SK-N-SH treated with all-trans-retinoic acid at 6 μM for 48 hours (cell line): ENCODE data around the gene WDR48.

Source experiments
- ATAC-seq: fragments of 200-7000 bp; cut with Tn5 transposase; 3 replicates; pipeline ENCODE4 v1.9.1; 2020; ENCODE audit warnings: mild to moderate bottlenecking, moderate library complexity
- BACH2 ChIP-seq: fragments of 250-450 bp; sonication (Bioruptor Pico); IDR thresholded peaks from 2 replicates; pipeline ENCODE4 v1.9.0; 2021; ENCODE audit warnings: mild to moderate bottlenecking, borderline replicate concordance
- CREB5 ChIP-seq: fragments of 250-450 bp; sonication (Bioruptor Pico); IDR thresholded peaks from 2 replicates; pipeline ENCODE4 v1.5.1; 2020; ENCODE audit warnings: low read depth, mild to moderate bottlenecking, moderate library complexity
- CSDC2 ChIP-seq: fragments of 250-450 bp; sonication (Bioruptor Pico); IDR thresholded peaks from 2 replicates; pipeline ENCODE4 v1.5.0; 2020; ENCODE audit warnings: mild to moderate bottlenecking, moderate library complexity
- CSRNP3 ChIP-seq: fragments of 250-450 bp; sonication (Bioruptor Pico); IDR thresholded peaks from 2 replicates; pipeline ENCODE4 v1.5.1; 2021; ENCODE audit warnings: mild to moderate bottlenecking, moderate library complexity
- ESRRG ChIP-seq: fragments of 250-450 bp; sonication (Bioruptor Pico); IDR thresholded peaks from 2 replicates; pipeline ENCODE4 v1.6.1; 2021; ENCODE audit warnings: mild to moderate bottlenecking
- GLIS3 ChIP-seq: fragments of 250-450 bp; sonication (Bioruptor Pico); IDR thresholded peaks from 2 replicates; pipeline ENCODE4 v1.5.0; 2020; ENCODE audit warnings: mild to moderate bottlenecking, moderate library complexity
- ISL1 ChIP-seq: fragments of 250-450 bp; sonication (Bioruptor Pico); IDR thresholded peaks from 2 replicates; pipeline ENCODE4 v2.1.2; 2022; ENCODE audit warnings: mild to moderate bottlenecking, moderate library complexity
- OSR1 ChIP-seq: fragments of 250-450 bp; sonication (Bioruptor Pico); IDR thresholded peaks from 2 replicates; pipeline ENCODE4 v1.8.0; 2022; ENCODE audit warnings: moderate library complexity, mild to moderate bottlenecking, inconsistent platforms
- PATZ1 ChIP-seq: fragments of 250-450 bp; sonication (Bioruptor Pico); IDR thresholded peaks from 2 replicates; pipeline ENCODE4 v1.8.0; 2020; ENCODE audit warnings: mild to moderate bottlenecking, moderate library complexity, borderline replicate concordance
- POU6F1 ChIP-seq: fragments of 250-450 bp; sonication (Bioruptor Pico); IDR thresholded peaks from 2 replicates; pipeline ENCODE4 v1.8.0; 2021; ENCODE audit warnings: low read depth, mild to moderate bottlenecking, moderate library complexity, borderline replicate concordance
- PPARA ChIP-seq: fragments of 250-450 bp; sonication (Bioruptor Pico); IDR thresholded peaks from 2 replicates; pipeline ENCODE4 v1.5.0; 2020; ENCODE audit warnings: mild to moderate bottlenecking, borderline replicate concordance
- RARB ChIP-seq: fragments of 250-450 bp; sonication (Bioruptor Pico); IDR thresholded peaks from 2 replicates; pipeline ENCODE4 v1.8.0; 2021; ENCODE audit warnings: mild to moderate bottlenecking, moderate library complexity
- SNAI2 ChIP-seq: fragments of 250-450 bp; sonication (Bioruptor Pico); IDR thresholded peaks from 2 replicates; pipeline ENCODE4 v1.5.0; 2020; ENCODE audit warnings: mild to moderate bottlenecking, moderate library complexity
- TCF4 ChIP-seq: fragments of 250-450 bp; sonication (Bioruptor Pico); IDR thresholded peaks from 2 replicates; pipeline ENCODE4 v1.8.0; 2021; ENCODE audit warnings: mild to moderate bottlenecking, moderate library complexity, borderline replicate concordance
- TOX ChIP-seq: fragments of 250-450 bp; sonication (Bioruptor Pico); IDR thresholded peaks from 2 replicates; pipeline ENCODE4 v1.8.0; 2021; ENCODE audit warnings: mild to moderate bottlenecking, moderate library complexity, borderline replicate concordance
- TSHZ2 ChIP-seq: fragments of 250-450 bp; sonication (Bioruptor Pico); IDR thresholded peaks from 2 replicates; pipeline ENCODE4 v1.5.0; 2020; ENCODE audit warnings: mild to moderate bottlenecking, moderate library complexity
- ZC3H10 ChIP-seq: fragments of 250-450 bp; sonication (Bioruptor Pico); IDR thresholded peaks from 2 replicates; pipeline ENCODE4 v1.5.1; 2021; ENCODE audit warnings: mild to moderate bottlenecking, moderate library complexity
- ZFP3 ChIP-seq: fragments of 250-450 bp; sonication (Bioruptor Pico); IDR thresholded peaks from 2 replicates; pipeline ENCODE4 v1.5.0; 2020; ENCODE audit warnings: mild to moderate bottlenecking, moderate library complexity
- ZFP30 ChIP-seq: fragments of 450-650 bp; formaldehyde crosslinking; IDR thresholded peaks from 2 replicates; pipeline ENCODE4 v1.5.0; 2022; ENCODE audit warnings: mild to moderate bottlenecking, moderate library complexity
- ZNF565 ChIP-seq: fragments of 450-650 bp; formaldehyde crosslinking; conservative IDR thresholded peaks from 2 replicates; pipeline ENCODE4 v1.5.0; 2020; ENCODE audit warnings: low read depth, mild to moderate bottlenecking, moderate library complexity
- ZNF70 ChIP-seq: fragments of 450-650 bp; formaldehyde crosslinking; IDR thresholded peaks from 2 replicates; pipeline ENCODE4 v1.5.0; 2020; ENCODE audit warnings: mild to moderate bottlenecking, moderate library complexity
- ZNF8 ChIP-seq: fragments of 450-650 bp; formaldehyde crosslinking; IDR thresholded peaks from 2 replicates; pipeline ENCODE4 v1.5.0; 2020; ENCODE audit warnings: mild to moderate bottlenecking, moderate library complexity

WDR48 gene

GRCh38 chr3:39062180-39062579 is 10.4 kb downstream of the WDR48 start:
- no peak for ATAC-seq
- no peak for TF ChIP-seq ZFP3 (CRISPR knock-in tag)
- no peak for TF ChIP-seq TOX (CRISPR knock-in tag)
- TF ChIP-seq ESRRG (CRISPR knock-in tag): no peak
- TF ChIP-seq GLIS3 (CRISPR knock-in tag): no peak
- TF ChIP-seq ZNF8 (CRISPR knock-in tag): no peak
- no peak for TF ChIP-seq CSDC2 (CRISPR knock-in tag)
- TF ChIP-seq ZC3H10 (CRISPR knock-in tag): no peak
- no peak for TF ChIP-seq TCF4 (CRISPR knock-in tag)
- no peak for TF ChIP-seq RARB
- no peak for TF ChIP-seq CSRNP3 (CRISPR knock-in tag)
- TF ChIP-seq ZFP30 (CRISPR knock-in tag): no peak
- TF ChIP-seq PPARA (CRISPR knock-in tag): no peak
- TF ChIP-seq OSR1 (CRISPR knock-in tag): no peak
- TF ChIP-seq PATZ1 (CRISPR knock-in tag): no peak
- TF ChIP-seq TSHZ2: no peak
- no peak for TF ChIP-seq ZNF70
- TF ChIP-seq CREB5: no peak
- TF ChIP-seq BACH2 (CRISPR knock-in tag): no peak
- TF ChIP-seq SNAI2 (CRISPR knock-in tag): no peak
- no peak for TF ChIP-seq ISL1 (CRISPR knock-in tag)

GRCh38 chr3:39063143-39063542 is 11.3 kb downstream of the WDR48 start:
- TF ChIP-seq BACH2 (CRISPR knock-in tag): no peak
- no peak for TF ChIP-seq CREB5
- no peak for TF ChIP-seq RARB
- TF ChIP-seq ISL1 (CRISPR knock-in tag): no peak
- no peak for TF ChIP-seq ZC3H10 (CRISPR knock-in tag)
- no peak for TF ChIP-seq TOX (CRISPR knock-in tag)
- TF ChIP-seq CSDC2 (CRISPR knock-in tag): no peak
- no peak for TF ChIP-seq PATZ1 (CRISPR knock-in tag)
- no peak for TF ChIP-seq ESRRG (CRISPR knock-in tag)
- no peak for TF ChIP-seq ZFP3 (CRISPR knock-in tag)
- no peak for TF ChIP-seq ZNF565 (CRISPR knock-in tag)
- no peak for TF ChIP-seq GLIS3 (CRISPR knock-in tag)
- TF ChIP-seq POU6F1: no peak
- TF ChIP-seq OSR1 (CRISPR knock-in tag): no peak
- TF ChIP-seq CSRNP3 (CRISPR knock-in tag): no peak
- no peak for TF ChIP-seq PPARA (CRISPR knock-in tag)
- no peak for TF ChIP-seq SNAI2 (CRISPR knock-in tag)
- ATAC-seq: no peak
